Forelimb muscle (tissue), 1 donor: ENCODE results near the gene GSTM5. TPM values are rescaled to one million over a fixed set of nuclear protein-coding genes. Genes with fewer than 3 reads are reported as not detected.
"Not testable (repeated sequence)": the region's sequence is repeated elsewhere in the genome, so short reads cannot be mapped to it uniquely, and the experiment has no call there.

Source experiments
- DNase-seq: peaks from one replicate; pipeline ENCODE4 v3.0.0-alpha.2; 2013; ENCODE audit warnings: low read depth
- polyA plus RNA-seq: library from polyadenylated mRNA; unstranded; fragments of 120-200 nt; gene quantifications from one replicate; pipeline ENCODE4 v1.2.1, GENCODE V29; 2013; ENCODE audit not compliant: insufficient read length

Gene GSTM5
- polyA plus RNA-seq, 1 donor, result 16.6 TPM

DNA sequence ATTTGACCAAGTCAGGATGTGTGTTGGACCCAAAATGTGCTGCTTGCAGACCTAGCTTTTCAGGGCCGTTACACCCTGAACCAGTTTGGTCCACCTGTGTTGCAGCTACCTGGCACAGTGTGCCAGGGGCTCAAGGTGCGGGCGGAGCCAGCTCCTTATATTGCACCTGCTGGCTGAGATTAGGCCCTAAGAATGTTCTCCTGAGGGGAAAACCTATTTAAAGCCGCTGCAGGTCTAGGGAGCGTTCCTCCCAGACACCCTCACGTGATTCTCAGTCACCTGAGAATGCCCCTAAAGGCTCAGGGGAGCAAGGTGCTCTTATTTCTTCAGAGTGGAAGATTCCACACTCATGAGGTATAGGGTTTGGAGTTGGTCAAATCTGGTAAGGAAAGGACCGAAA lies 16.8 kb downstream of the GSTM5 start:
- DNase-seq, result no peak

DNA sequence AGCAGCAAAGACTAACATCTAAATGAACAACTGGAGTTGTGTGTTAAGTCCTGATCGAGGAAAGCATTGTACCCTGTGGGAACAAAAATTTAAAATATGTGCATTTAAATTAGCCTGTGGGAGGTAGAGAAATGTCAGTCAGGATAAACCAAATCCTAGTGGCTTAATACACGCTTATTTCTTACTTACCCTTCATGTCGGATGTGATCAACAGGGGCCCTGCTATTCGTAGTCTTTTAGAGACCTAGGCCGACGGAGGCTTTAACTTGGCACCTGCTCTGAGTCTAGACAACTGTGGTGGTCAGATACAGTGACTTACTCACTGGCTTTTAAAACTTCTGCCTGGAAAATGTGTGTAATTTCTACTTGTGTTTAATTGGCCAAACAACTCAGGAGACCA lies 18.6 kb downstream of the GSTM5 start:
- DNase-seq, result no peak

DNA sequence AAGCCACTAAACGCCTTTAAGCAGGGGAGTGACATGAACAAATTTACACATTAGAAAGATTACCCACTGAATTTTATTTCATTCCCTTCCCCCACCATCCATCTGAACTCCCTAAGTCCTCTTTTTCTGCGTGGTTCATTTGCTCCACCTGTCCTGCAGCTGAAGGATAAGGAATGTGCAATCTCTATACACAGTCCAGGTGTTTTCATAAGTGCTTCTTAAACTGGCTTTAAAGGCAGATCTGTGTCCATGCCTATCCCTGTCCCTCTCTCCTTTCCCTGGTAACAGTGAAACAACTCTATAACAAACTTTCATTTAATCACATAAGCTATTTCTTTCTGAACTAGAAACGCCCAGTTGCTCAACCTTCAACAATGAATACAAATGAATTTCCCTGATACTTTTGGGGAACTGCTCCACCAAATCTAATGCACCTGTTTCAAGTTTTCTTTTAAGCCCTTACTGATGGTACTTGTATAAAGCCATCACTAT lies 20.4 kb downstream of the GSTM5 start:
- no peak for DNase-seq

DNA sequence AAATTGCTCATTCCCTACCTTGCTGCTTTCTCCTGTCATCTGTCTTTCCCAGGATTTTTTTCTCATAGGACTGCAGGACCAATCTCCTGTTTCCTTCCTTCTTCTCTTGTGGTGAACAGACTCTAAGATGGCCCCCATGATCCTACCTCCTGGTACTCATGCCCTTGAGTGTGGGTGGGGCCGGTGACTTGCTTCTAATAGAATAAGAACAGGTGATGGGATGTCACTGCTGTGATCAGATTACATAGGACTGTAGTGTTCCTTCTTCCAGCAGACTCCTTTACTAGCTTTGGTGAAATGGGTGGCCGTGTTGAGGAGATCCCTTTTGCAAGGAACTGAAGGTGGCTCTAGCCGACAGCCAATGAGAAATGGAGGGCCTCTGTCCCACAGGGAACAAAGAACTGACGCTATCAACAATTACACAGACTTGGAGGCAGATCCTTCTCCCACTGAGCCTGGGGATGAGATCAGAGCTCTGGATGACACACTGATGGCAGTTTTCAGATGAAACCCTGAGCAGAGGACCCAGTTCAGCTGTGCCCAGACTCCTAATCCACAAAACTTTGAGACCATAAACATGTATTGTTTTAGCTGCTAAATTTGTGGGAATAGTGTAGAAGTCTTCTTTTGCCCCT lies 21.3 kb downstream of the GSTM5 start:
- no peak for DNase-seq

DNA sequence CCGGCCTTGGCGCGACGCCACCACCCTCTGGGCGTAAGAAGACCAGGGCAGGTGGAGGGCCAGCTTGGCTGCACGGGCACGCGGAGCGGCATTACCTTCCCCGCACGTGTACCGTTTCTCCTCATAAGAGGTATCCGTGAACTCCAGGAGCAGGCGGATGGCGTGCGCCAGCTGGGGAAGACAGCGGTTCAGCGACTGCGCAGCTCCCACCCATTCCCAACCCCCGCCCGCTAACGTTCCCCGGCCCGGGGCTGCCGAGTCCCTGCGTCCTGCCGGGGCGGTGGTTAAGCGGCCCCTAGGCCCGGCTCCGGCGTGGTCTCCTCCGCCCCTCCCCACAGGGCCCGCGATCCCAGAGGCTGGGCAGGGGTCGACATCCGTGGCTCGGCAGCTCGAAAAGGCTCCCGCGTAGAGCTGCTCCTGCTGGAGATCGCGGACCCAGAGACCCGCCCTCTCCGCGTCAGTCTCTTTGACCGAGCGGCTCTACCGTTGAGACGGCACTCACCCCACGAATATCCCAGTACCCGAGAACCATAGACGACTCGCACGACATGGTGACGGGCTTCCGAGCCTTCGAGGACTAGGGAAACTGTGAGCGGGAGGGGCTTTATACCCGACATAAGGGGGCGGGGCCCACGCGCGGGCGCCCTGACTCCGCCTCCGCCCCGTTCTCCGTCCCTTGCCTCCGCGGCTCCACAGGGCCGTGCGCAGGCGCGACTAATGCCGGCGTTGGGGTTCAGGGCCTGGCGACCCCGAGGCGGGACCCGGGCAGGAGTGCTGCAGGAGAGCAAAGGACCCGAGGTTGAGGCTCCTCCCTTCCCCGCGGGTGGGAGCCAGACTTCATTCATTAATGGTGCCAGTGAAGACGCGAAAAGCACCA lies 27.9 kb downstream of the GSTM5 start:
- DNase-seq, result peak; percentile 32

DNA sequence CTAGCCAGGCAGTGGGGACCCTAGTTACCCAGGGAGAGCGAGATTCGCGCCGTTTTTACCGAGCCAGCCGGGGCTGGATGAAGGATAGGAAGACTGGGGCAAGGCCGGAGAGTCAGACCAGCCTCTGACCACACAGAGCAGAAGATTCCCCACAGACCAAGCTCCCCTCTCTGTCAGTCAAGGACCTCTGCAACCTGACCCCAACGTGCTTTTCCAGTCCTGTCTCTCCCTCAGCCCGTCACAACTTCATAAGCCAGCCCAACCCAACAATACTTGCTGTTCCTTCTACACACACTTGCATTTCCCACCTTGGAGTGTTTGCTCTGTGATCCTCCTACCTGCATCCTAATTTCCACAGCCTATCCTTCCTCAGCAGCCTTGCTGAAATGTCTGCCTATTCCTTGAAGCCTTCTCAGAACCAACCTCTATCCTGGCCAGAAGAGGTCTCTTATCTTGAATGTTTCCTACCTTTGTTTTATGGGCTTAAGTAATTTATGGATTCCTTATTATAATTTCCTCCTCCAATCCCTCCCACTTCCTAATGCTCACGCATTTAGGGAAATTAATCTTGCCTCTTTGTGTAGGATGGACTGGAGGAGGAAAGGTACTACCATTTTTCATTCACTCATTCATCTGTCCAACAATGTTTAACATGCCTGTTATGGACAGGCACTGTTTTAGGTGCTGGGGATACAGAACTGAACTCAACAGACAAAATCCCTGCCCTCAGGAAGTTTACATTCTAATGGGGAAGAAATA lies 28.7 kb downstream of the GSTM5 start, which contains the start of gene GSTM3:
Gene GSTM3, minus strand, starts transcription at position 424 of the 759 bp plus-strand sequence. CDS start 751 bp downstream, outside the sequence.
- no peak for DNase-seq

DNA sequence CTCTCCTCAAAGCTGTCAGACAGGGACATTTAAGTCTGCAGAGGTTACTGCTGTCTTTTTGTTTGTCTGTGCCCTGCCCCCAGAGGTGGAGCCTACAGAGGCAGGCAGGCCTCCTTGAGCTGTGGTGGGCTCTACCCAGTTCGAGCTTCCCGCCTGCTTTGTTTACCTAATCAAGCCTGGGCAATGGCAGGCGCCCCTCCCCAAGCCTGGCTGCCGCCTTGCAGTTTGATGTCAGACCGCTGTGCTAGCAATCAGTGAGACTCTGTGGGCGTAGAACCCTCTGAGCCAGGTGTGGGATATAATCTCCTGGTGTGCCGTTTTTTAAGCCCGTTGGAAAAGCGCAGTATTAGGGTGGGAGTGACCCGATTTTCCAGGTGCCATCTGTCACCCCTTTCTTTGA lies 36.3 kb downstream of the GSTM5 start:
- not testable (repeated sequence) for DNase-seq

DNA sequence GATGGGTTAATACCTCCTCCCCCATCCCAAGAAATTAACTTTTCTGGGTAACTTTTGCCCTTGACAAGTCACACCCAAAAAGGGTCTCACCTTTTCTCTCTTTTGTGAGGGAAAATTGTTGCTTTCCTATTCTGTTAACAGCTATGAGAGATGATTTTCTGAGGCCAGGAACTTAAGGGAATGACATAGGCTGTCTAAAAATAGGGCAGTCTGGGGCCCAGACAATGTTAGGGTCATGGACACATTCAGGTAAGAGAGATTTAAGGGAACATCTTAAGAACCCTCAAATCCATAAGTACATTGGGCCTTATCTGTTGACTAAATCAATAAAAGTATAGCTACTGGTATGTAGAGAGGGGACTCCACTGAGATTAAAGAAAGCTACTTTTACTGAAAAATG lies 37.2 kb downstream of the GSTM5 start:
- no peak for DNase-seq

DNA sequence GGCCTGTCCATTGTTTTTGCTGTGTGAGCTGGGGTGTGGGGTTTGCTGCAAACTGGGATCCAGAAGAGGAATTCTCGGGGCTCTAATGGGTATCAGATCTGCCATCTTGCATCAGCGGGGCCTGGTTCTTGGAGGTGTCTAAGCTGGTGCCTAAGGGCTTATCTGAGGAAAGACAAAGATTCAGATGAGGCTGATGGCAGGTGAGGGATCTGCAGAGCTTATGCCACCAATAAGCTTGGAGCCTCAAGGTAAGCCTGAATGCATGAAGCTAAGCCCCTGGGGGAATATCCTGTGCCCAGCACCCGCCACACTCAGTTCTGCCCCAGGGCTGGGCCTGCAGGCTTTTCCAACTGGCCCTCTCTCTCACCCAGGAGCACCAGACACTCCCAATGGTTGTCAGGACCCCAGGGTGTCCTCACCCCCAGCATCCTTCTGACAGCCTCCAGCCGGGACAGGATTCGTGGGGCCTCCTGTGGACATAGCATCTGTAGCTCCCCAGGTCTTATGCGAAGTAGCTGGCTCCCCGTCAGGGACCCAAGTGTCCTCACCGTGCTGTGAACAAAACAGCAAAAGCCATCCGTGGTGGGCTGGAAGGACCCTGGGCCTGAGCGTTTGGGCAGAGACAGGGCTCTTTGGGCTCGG lies 38.3 kb downstream of the GSTM5 start:
- no peak for DNase-seq

DNA sequence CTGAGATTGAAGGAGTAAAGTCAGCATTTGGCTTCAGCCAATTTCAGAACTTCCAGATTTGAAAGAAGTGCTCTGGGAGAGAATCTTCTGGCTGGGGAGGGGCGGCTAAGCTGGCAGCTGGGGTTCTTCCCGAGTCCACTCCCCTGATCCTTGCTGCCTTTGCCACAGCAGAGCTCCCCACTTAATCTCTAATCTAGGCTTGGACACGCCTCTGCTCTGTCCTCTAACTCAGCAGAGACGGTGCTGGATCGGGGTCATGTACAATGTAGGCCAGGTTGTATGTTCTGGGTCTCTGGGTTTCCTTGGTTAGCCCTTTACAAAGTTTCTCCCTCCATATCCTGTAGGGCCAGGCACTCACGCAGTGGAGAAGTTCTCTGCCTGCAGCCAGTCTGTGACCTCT lies 38.9 kb downstream of the GSTM5 start:
- no peak for DNase-seq

DNA sequence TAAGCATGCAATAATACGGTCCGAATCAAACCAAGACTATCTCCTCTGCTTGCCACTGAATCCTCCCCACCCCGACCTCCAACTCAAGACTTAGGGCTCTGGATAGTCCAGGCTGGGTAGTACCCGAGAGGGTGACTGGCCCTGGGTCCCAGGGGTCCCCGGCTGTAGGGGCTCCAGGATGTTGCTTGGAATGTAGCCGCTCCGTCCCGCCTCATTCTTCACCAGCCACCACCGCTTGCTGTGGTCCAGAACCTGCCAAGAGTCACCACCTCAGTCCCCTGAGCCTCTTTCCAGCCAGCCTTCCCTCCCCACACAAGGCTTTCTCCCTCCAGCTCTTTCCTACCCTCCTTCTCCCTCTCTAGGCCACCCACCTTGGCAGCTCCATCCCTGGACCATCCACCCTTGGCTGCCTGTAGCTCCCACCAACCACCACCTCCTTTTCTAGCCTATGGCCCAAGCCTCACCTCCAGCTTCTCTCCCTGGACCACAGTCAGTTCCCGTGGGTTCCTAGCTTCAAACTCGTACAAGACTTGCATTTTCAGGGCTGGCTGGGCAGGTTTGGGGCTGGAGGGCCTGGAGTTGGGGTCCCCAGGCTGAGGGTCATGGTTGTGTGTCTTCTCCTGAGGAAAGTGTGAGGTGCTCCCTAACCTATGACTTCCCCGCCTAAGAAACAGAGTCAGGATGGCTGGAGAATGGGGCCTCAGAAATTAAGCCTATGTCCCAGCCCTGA lies 39.6 kb downstream of the GSTM5 start:
- no peak for DNase-seq

DNA sequence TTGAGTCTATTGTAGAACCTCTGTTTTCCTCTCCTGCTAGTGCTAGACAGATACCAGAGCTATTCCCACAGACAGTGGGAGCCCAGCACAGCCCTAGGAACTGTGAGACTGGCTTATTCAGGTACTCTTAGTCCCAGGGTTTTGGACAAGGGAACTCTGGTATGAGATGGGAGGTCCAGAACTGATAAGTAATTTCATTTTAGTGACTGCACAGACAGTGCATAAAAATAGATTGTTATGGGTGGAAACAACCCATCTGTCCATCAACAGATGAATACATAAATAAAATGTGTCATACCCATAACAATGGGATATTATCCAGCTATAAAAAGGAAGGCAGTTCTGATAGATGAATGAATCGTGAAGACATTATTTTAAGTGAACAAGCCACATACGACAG lies 42.7 kb downstream of the GSTM5 start:
- no peak for DNase-seq

DNA sequence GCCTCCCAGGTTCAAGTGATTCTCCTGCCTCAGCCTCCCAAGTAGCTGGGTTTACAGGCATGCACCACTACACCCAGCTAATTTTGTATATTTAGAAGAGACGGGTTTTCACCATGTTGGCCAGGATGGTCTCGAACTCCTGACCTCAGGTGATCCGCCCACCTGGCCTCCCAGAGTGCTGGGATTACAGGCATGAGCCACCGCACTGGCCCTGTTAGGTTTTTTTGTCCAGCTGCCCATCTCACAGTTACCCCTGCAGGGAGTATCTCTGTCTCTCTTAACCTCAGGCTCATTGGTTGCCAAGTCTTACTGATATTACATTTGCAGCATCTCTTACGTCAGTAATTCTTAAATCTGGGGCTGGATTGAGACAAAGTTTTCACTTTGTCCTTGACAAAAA lies 44.3 kb downstream of the GSTM5 start:
- DNase-seq, result not testable (repeated sequence)

DNA sequence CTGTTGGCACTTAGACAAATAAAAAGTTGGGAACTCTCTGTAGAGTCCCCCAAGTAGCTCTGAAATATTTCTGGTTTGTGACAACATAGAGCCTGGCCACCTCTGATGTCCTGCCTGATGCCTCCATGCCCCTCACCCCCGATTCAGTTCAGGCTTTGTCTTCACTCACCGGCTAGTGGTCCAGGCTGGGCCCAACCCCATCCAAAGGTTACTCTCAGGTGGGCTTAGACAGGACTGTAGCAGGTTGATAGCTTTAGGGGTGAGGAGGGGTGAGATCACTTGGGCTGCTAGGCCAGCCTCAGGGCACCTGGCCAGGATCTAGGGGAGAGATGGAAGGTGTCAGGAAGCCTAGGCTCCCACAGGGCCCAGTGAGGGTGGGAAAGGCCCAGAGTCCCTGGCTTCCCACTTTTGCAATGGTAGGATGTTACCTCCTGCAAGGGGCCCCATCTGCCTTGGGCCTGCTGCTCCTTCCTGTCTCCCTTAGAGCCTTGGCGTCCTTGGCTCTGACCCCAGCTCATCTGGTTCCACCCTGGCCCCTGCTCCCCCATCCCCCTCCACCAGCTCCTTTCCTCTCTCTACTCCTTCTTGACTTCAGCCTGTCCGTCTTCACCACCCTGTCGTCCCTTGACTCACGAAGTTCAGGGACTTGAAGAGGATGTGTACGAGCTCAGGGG lies 44.9 kb downstream of the GSTM5 start:
- DNase-seq, result no peak

DNA sequence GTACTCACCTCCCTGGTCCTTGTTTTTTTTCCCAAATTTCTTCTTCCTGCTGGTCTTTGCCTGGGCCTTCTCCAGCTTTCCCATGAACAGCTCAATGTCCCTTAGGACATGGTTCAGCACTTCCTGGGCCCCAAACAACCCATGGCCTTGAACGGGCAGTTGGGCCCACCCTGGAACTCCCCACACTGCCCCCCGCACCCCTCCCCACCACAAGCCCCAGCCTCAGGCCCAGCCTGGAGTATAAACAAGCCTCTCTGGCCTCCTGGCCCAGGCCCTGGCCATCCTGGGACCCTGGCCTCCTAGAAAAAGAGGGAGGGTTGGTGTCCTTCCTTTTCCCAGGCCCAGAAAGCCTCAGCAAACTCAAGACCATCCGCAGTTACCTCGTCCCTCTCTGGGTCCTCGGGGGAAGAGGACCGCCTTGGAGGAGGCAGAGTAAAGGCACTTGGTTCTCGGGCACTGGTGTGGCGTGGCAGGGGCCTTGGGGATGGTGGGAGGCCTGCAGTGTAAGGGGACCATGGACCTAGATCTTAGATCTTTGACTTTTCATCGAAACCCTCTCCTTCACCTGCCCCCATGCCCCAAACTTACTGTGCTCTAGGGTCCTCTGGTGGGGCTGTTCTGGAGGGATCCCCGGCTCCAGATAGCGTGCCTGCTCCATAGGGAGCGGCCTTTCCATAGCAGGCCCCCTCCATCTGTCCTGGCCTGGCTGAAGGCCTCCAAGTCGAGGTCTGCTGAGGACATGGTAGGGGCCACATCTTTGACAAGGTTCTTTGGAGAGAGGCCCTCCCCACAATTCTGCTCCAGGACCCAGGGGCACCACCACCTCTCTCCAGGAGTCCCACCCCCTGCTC lies 46.1 kb downstream of the GSTM5 start:
- DNase-seq, result no peak

DNA sequence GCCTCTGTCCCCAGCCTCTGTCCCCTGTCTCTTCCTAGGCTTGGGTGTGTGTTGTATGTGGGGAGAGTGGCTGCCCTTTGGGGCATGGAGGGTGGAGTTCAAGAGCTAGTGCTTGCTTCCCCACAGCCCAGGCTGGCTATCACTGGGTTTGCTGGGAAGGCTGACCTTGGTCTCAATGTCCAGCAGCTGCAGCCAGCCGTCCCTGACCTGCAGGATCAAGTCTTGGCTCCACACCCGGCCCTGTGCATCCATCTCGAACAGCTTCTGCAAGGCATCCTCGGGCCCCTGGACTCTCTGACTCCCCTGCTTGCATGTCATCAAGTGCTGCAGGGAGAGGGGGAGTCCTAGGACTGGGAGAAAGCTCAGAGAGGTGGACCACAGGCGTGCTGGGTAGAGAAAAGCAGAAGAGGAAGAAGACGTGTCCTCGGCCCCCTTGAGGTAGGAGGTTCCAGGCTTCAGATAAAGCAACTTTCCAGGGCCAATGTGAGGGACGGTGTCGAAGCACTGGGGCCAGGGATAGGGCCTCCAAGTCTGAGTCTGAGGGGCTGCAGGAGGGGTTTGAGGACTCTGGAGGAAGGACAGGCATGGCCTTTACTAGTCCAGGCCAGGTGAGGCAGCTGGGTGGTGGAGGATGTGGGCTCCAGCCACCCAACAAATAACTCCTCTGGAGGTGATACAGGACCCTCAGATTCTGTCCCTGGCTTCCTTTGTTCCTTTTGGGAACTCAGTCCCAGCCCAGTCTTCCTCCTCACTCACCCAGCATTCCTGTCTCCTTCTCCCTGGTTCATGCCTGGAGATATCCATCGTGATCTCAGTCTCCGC lies 47.7 kb downstream of the GSTM5 start:
- no peak for DNase-seq

DNA sequence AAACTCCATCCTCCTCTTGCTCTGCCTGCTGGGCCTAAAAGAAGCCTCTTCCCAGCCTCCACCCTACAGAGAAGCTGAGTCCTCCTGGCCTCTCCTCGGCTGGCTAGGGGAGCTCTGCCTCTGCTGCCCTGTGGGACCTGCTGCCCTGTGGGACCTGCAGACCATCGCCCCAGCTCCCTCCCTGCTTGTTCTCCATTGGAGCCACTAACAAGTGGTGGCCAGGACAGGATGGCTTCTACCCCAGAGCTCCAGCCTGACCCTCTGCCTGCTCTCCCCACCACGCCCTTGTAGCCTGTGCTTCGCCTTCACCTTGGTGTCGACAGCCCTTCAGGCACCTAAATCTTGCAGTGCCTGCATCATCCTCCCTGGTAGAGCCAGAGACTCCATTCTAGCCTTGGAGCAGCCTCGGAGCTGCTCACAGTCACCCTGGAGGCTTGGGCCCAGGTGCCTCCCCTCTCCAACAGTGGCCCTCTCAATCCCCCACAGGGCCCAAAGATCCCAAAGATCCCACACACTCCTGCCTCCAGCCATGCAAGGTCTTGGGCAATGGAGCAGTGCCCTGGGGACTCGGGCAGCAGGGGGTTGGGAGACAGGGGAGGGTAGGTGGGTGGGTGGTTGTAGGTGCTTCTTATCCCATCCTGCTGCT lies 48.7 kb downstream of the GSTM5 start:
- DNase-seq, result no peak
